Stimulated activated naive CD4-positive, alpha-beta T cell treated with Interleukin-2 at 50 U/mL for 16 hours (primary cell): ENCODE measurements around the gene CCDC9B.

Source experiments
- DNase-seq: peaks from one replicate; lab custom pipeline; 2025; lab: John Stamatoyannopoulos, UW

CCDC9B gene

DNA sequence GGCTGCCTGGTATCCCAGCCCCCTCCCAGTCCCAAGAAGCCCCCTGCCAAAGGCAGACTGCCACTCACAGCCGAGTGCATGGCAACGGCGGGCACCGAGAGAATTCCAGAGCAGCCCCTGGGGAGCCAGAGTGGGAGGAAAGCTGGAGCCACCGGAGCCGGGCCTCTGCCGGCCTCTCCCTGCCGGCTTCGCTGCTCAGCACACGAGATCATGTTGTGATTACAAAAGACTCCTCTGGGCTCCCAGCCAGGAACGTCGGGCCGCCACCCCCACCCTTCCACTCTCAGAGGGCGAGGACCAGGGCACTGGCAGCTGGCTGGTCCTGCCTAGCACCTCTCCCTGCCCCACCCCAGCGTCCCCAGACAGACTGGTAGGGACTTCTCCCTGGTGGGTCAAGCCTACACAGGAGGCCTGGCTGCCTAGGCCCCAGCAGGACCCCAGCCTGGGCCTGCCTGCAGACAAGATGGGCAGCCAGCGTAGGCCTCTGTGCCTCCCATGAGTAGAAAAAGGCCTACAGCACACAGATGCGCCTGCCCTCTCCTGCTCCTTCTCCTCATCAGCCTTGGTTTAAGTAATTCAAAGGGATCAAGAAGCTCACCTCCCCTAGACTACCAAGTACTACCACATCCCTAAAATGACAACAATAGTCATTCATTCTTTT lies at the start of gene CCDC9B:
CCDC9B (minus strand) TSS at position 200 of the 661 bp plus-strand sequence; CDS start at position 80, 120 bp downstream.
- DNase-seq, result no peak

DNA sequence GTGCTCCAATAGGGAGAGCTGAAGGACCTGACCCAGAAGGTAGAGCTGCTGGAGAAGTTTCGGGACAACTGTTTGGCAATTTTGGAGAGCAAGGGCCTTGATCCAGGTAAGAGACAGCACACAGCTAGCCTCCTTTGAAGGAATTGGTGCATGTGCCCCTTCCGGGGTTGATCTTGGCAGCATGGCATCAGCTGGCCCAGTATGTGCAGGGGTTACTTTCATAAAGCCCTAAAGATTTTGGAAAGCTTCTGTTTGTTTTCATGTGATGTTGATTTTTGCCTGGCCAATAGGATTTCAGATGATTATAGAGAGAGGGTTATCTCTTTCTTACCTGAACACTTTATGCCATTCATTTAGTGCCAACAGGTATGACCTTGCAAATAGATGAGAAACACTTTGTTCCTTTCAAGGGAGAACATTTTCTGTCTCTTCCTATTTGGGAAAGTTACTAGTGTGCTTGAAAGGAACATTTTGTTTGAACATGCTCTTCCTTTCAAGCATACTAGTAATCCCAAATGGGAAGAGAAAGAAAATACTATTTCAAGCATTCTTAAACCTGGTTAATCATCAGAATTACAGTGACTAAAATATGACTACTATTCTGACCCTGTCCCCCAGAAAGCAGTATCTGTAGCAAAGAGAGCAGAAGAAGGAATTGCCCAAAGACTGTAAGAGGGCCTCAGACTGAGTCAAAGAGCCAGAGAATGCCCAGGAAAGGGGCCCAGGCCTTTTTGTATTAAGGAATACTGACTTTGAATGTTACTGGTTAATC lies 49.3 kb upstream of the CCDC9B start:
- no peak for DNase-seq

DNA sequence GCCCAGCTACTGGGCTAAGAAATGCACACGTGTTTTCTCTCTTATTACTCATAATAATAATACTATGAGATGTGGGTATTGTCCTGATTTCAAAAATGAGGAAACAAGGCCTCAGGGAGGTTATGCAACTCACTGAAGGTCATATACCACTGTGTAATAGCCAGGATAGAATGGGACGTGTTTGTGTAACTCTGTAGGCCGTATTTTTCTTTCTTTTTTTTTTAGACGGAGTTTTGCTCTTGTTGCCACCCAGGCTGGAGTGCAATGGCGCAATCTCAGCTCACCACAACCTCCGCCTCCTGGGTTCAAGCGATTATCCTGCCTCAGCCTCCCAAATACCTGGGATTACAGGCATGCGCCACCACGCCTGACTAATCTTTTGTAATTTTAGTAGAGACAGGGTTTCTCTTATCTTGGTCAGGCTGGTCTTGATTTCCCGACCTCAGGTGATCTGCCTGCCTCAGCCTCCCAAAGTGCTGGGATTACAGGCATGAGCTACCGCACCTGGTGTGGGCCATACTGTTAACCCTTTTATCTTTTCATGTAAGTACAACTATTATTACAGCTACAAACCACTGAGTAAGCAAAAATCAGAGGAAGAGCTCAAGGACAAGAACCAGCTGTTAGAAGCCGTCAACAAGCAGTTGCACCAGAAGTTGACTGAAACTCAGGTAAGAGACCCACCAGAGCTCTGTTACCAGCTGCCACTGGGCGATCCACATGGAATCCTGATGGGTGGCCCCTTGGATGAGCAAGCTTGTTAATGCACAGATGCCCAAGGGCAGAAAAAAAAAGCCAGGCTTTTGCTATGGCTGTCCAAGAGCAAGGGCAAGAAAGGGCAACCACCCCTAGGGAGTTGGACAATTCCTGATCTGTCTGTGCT lies 48.4 kb upstream of the CCDC9B start:
- DNase-seq, result no peak

DNA sequence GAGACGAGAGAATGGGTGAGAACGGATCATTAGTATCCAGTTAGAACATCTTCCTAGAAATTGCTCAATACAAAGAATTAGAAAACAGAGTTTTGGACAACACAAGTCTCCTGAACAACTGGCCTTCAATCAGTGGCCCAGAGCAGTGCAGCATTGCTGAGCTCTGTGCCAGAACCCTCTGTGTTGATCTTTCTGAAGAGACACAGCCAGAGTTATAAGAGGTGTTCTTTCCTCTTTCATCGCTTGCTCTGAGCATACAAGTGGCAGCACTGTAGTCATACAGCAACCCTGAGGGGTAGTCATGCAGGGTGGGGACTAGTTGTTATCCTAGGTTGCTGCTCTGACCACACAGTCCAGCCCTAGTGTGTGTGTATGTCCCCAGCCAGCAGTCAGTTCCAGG lies 45.7 kb upstream of the CCDC9B start:
- no peak for DNase-seq

DNA sequence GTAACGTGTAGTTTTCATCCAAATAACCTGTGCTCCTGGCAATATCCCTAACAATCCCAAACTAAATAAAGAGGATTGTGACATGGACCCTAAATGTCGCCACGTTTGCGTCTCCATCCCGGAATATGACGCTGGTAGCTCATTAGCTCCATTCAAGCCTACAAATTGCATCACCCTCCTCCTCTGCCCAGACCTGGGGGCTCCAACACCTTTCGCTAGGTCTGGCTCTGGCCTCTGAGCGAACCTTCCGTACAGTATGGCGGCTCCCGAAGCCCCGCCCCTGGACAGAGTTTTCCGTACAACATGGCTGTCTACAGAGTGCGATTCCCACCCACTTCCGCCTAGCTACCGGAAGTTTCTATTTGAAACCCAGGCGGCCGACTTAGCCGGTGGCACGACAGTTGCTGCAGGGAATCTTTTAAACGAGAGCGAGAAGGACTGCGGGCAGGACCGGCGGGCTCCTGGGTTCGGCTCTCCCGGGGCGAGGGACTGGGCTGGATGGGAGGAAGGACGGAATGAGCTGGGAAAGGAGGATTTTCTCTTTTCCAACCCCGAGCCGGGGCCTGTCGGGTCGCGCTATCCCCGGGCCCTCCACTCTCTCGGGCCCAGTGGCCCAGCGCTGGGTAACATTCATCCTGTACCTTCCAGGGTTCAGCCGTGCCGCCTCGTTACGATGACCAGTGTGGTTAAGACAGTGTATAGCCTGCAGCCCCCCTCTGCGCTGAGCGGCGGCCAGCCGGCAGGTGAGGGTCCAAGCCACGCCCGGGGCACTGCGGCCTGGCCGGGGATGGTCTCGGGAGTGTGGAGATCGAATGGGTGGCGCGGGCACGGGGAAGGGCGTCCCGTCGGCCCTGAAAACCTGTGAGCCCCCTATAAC lies 42.1 kb upstream of the CCDC9B start, which contains the start of gene KNSTRN:
KNSTRN (plus strand) TSS at position 142 of the 877 bp plus-strand sequence; CDS start at position 257, 115 bp downstream.
- peak; percentile 93 for DNase-seq

DNA sequence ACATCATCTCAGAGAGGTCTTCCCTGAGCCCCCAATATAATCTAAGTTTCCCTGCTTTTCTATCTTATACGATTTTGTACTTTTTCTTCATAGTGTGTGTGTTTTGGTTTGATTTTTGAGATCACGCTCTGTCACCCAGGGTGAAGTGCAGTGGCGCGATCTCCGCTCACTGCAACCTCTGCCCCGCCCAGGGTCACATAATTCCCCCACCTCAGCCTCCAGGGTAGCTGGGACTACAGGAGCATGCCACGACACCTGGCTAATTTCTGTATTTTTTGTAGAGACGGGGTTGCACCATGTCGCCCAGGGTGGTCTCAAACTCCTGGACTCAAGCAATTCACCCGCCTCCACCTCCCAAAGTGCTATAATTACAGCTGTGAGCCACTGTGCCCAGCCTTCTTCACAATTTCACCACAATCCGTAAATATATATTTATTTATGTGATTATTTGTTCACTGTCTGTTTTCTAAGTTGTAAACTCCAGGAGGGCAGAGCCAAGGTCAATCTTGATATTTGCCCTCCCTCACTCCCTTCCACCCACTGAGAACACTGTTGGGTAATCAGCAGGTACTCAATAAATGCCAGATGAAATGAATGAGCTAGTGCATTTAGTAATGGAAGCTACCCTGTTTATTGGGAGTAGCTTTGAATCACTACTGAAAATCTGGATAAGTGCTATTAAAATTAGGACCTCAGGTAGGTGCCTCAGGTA lies 41.2 kb upstream of the CCDC9B start:
- DNase-seq, result no peak

DNA sequence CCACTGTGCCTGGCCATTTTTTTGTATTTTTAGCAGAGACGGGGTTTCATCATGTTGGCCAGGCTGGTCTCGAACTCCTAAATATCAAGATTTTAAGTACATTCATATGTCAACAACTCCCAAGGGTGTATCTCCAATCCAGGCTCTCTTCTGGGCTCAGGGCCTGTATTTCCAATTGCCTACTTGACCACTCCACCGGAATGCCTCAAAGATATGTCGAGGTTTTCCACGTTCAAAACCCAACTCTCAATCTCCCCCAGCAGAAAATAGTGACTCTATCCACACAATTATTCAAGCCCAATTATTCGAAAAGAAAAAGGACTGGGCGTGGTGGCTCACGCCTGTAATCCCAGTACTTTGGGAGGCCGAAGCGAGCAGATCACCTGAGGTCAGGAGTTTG lies 39.9 kb upstream of the CCDC9B start:
- no peak for DNase-seq

DNA sequence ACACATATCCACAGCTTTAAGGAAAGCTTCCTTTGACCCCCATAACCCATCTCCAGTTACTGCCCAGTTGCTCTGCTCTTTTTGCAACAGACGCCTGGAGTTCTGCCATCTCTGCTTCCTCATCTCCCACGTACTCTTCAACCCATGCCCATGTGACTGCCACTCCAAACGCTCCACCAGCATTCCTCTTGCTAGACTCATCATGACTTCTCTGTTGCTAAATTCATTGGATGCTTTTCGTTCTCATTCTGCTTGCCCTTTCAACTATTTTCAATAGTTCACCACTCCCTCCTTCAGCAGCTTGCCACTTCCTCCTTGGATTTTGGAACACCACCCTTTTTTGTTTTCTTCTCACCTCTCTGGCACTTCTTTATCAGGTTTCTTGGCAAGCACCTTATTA lies 39.1 kb upstream of the CCDC9B start:
- no peak for DNase-seq

DNA sequence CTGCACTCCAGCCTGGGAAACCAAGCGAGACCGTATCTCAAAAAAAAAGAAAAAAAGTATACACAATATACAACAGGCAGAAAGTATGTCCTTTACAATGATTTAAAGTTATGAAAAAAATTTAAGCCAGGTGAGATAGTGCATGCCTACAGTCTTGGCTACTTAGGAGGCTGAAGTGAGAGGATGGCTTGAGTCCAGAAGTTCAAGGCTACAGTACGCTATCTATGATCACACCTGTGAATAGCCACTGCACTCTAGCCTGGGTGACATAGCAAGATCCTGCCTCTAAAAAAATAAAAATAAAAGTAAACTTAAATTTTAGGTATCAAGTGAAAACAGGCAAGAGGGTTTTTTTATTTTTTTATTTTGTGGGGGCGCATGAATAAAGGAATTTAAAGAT lies 38.6 kb upstream of the CCDC9B start:
- no peak for DNase-seq

DNA sequence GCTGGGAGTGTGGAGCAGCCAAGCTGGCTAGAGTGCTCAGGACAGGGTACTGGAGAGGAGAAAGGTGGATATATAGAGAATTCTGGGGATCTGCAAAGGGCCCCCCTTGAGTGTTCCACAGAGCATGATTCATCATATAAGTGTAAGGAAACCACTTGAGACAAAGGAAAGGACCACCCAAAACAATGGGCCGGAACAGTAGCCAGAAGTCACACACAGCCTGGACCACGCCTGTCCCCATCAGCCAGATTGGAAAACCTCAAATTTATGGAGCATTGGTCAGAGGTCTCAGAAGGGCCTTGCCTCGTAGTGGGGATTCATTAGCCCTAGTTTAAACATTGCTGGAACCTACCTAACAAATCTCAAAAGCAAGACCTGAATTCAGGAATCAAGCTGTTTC lies 36.9 kb upstream of the CCDC9B start:
- DNase-seq, result no peak

DNA sequence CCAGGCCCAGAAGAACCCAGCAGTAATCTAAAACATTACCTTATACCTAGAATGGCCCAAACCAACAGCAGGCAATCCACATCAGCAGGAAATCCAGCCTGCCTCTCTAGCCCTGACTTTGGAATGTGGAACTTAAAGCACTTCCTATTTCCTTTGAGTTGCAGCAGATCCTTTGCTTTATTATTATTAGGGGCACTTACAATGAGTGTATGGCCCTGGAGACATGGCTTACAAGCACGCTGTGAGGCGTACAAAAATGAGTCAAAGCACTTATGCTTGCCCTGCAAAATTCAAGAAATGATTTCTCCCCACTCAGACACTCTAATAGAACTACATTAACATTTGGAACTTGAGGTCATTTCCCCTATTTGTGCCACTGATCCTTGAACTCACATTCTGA lies 32.2 kb upstream of the CCDC9B start:
- no peak for DNase-seq

DNA sequence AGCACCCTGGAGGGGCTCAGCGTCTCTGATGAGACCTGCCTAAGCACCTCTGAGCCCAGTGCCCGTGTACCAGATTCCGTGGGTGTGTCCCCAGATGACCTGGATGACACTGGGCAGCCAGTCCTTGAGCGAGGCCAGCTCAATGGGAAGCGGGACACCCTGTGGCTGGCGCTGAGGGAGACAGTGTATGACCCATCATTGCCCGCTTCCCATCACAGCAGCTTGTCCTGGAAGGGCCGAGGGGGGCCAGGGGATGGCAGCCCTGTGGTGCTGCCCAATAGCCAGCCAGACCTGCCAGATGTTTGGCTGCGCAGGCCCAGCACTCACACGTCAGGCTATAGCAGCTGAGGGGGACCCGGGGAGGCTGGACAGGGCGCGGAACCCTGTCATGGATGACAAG lies 29.2 kb upstream of the CCDC9B start:
- DNase-seq, result no peak

DNA sequence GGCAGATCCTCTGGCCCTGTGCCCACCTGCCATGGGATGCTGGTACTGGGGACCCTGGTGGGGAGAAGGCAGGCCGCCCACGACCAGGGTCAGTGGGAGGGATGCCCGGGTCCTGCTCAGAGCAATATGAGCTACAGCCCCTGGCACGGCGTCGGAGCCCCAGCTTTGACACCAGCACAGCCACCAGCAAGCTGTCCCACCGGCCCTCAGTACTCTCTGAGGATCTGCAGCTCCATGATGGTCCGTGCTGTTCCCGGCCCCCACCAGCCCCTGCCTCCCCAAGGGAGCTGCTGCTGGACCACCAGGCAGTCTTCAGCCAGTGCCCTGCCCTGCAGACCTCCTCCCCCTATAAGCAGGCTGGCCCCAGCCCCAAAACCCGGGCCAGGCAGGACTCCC lies 28.7 kb upstream of the CCDC9B start:
- no peak for DNase-seq

DNA sequence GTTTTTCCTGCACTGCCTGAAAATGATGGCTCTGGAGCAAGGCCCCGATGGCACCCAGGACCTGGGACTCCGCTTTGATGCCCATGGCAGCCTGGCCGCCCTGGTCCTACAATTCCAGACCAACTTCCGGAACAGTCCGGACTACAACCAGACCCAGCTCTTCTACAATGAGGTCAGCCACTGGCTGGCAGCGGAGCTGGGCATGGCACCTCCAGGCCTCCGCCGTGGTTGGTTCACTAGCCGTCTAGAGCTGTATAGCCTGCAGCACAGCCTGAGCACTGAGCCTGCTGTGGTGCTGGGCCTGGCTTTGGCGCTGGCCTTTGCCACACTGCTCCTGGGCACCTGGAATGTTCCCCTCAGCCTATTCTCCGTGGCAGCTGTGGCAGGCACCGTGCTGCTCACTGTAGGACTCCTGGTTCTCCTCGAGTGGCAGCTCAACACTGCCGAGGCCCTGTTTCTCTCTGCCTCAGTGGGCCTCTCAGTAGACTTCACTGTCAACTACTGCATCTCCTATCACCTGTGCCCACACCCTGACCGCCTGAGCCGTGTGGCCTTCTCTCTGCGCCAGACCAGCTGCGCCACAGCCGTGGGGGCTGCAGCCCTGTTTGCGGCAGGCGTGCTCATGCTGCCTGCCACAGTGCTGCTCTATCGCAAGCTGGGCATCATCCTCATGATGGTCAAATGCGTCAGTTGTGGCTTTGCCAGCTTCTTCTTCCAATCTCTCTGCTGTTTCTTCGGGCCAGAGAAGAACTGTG lies 28.2 kb upstream of the CCDC9B start:
- DNase-seq, result no peak

DNA sequence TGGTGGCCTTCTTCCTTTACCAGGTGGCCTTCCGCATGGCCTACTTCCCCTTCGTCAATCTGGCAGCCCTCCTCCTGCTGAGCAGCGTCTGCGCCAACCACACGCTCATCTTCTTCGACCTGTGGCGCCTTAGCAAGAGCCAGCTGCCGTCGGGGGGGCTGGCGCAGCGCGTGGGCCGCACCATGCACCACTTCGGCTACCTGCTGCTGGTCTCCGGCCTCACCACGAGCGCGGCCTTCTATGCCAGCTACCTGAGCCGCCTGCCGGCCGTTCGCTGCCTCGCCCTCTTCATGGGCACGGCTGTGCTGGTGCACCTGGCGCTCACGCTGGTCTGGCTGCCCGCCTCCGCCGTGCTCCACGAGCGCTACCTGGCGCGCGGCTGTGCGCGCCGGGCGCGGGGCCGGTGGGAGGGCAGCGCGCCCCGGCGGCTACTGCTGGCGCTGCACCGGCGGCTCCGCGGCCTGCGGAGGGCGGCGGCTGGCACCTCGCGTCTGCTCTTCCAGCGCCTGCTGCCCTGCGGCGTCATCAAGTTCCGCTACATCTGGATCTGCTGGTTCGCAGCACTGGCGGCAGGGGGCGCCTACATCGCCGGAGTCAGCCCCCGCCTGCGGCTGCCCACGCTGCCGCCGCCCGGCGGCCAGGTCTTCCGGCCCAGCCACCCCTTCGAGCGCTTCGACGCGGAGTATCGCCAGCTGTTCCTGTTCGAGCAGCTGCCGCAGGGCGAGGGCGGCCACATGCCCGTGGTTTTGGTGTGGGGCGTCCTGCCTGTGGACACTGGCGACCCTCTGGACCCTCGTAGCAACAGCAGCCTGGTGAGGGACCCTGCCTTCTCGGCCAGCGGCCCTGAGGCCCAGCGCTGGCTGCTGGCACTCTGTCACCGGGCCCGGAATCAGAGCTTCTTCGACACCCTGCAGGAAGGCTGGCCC lies 27.2 kb upstream of the CCDC9B start:
- peak; percentile 85 for DNase-seq

DNA sequence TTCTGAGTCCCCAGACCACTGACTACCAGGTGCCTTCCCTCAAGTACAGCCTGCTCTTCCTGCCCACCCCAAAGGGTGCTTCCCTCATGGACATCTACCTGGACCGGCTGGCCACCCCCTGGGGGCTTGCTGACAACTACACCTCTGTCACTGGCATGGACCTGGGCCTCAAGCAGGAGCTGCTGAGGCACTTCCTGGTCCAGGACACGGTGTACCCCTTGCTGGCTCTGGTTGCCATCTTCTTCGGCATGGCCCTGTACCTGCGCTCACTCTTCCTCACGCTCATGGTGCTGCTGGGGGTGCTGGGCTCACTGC lies 26.6 kb upstream of the CCDC9B start:
- no peak for DNase-seq

DNA sequence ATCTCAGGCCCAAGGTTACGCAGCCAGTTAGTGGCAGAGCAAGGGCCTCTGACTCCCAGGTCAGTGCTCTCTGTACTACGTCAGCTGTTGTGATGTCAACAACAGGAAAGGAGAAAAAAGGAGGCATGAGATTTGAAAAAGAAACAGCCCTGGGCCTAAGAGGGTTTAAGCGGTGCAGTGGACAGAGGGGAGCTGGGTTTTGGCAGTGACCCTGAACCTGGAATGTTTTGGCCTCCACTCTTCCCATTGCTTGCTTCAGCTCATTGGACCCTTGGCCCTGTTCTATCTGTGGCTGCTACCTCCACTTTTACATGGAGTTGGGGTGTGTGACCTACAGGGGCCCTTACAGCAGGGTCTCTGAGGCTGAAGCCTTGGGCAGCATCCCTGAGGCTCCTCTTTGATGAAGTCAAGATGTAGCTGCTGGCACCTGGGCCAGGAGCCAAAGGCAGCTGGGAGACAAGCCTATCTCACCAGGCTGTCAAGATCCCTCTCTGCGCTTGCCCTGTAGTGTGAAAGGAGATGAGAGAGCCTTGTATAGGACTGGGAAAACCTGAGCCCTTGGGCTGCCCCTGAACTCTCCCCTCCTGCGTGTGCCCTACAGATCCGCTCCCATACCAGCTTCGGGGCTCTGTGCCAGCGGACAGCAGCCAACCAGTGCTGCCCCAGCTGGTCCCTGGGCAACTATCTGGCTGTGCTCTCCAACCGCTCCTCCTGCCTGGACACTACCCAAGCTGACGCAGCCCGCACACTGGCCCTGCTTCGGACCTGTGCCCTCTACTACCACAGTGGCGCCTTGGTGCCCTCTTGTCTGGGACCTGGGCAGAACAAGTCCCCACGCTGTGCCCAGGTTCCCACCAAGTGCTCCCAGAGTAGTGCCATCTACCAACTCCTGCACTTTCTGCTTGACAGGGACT lies 26.0 kb upstream of the CCDC9B start:
- DNase-seq, result no peak
